ENCODE results near the gene GFRA1.

The GFRA1 gene, protein sequence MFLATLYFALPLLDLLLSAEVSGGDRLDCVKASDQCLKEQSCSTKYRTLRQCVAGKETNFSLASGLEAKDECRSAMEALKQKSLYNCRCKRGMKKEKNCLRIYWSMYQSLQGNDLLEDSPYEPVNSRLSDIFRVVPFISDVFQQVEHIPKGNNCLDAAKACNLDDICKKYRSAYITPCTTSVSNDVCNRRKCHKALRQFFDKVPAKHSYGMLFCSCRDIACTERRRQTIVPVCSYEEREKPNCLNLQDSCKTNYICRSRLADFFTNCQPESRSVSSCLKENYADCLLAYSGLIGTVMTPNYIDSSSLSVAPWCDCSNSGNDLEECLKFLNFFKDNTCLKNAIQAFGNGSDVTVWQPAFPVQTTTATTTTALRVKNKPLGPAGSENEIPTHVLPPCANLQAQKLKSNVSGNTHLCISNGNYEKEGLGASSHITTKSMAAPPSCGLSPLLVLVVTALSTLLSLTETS

DNA sequence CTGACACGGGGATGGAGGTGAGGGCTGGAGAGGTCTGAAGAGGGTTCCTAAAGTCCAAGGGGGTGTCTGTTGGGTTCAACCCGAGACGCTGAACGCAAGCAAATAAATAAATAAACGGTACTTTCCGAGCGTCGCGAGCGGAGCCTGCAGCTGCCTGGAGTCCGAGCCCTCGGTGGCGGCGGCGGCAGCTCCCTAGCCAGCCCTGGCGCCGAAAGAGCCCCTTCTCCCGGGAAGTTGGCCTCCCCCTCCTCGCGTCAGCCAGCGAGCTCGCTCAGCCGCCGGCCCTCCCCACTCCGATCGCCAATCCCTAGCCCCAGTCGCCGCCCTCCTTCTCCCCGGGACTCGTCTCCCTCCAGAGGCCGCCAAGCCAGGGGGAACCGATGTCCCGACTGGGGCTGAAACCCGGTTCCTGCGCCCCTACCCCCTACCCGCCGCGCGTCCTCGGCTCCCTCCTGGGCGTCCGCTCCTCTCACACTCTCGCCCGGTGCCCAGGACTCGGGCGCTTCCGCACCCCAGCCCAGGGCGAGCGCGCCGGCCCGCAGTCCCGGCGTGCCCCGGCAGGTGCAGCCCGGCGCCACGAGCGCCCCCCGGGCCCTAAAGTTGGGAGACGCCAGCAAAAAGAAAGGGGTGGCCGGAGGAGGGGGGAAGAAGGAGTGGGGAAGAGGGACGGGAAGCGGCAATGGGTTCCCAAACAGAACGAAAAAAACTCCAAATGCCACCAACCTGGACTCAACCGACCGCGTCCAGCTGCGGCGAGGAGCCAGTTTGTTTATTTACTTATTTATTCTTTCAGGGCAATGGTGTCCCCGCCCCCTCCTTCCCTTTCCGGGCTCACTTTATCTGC lies at the start of gene GFRA1:
Gene GFRA1 (minus strand): TSS at position 767 of the 844 bp plus-strand sequence. CDS start 1,177 bp downstream, outside the sequence.
- DNase-seq: no peak

DNA sequence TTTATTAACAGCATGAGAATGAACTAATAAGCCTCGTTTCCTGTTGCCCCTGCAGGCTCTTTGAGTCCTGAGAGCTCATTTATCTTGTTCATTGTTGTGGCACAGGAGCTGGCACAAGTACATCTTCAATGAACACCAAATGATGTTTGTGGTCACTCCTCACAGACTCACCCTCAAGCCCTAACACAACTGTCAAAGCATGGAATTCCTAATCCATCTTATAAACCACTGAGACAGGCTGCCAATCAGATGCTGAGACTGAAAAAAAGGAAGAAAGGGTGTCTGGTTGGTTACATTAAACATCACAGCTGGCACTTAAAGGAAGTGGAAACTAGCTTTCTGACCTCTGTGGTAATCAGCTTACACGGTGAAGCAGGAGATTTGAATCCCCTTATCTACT lies 43.5 kb upstream of the GFRA1 start:
- DNase-seq: no peak

DNA sequence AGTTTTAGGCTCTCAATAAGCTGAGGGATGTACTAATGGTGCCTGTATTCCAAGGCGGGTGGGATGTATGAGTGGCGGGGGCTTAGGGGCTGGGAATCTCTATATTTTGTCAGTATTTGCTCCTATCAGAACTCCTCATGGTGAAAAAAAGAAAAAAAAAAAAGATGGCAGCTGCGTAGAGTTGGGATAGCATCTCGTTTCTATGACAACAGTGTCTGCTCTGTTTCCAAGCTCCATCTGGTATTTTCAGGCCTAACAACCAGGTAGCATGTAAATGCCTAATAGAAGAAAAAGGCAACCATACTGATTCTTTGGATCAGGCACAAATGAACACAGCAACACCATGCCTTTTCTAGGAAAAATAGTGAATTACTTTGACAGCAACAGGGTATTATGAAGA lies 39.5 kb upstream of the GFRA1 start:
- no peak for DNase-seq

DNA sequence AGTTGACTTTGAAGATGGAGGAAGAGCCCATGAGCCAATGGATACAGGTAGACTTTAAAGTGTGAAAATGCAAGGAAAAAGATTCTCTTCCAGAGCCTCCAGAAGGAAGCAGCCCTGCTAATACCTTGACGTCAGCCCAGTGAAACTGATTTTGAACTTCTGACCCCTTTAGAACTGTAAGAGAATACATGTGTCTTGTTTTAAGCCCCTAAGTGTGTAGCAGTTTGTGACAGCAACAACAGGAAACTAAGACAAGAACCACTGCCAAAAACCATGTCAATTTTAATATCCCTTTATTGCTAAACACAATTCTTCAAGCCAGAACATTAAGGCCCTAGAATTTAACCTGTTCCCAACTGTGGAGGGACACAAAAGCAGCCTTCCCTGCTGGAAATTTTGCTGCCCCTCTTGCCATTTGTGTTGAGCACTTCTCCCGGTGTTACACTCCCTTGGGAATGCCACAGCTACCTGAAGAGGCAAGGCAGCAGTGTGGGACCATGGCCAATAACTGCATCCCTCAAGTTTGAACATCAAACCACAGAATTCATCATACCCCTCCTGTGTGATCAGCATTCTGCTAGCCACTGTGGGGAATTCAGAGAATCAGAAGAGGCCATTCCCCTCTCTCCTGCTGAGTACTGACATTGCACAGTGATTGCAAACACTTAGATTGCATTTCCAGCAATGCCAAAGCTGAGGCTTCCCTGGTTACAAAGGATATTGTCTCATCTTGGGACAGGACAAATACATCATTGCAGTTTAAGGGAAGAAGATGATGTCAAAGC lies 38.9 kb upstream of the GFRA1 start:
- DNase-seq: no peak

DNA sequence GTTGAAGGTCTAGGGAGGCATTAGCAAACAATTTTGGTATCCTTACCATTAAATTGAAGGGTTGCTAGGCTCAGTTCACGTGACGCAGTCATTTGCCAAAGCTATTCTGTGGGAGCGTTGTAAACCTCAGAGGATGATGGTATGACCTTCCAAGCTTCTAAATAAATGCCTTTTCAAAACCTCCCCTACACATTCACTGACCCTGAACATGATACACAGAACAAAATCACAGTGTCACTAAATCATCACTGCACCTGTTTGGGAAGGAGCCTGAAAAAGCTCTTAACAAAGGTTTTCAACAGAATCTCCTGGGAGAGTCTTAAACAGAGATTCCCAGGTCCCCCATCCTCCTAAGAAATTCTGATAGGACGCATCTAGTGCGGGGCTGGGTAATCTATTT lies 38.0 kb upstream of the GFRA1 start:
- DNase-seq: no peak

DNA sequence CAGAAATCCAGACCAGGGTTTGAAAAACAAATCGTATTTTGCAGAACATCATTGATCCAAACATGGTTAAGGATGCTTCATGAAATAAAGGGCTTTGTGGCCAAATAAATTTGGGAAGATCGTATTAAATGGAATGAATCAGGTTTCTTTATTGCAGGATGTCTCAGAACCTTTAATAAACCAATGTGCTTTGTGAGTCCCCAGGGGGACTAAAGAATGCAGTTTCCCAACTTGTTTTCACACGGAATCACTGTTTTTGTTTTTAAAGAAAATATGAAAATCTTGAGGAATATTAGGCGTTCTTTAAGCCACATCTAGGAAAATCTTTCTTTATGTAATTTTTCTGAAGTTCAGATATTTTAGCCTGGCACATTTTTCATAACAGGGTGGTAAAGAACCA lies 34.4 kb upstream of the GFRA1 start:
- DNase-seq: no peak

DNA sequence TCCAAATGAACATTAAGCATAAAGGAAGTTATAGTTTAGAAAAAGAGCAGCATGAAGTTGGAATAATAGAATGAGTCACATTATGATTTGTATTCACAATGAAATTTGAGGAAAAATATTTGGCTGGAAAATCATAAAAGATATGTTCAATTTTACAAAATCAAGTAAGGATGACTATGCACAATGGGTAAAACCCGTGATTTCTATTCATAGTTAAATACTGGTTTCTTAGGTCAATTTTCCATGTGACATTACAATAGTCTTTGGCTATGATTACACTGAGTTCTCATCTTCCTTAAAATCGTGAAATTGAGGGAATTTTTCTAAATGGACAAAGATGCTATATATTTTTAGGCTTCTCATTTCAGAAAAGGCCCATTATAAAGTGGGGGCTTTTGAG lies 33.8 kb upstream of the GFRA1 start:
- no peak for DNase-seq

DNA sequence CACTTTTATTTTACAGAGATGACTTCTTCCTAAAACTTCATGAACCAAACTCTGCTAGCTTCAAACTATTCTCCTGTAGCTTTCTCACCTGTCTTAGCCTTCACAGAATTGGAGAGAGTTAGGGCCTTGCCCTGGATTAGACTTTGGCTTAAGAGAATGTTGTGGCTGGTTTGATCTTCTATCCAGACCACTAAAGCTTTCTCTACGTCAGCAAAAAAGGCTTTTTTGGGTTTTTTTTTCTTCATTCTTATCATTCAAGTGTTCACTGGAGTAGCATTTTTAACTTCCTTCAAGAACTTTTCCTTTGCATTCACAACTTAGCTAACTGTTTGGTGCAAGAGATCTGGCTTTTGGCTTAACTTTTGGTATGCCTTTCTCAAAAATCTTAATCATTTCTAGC lies 31.9 kb upstream of the GFRA1 start:
- DNase-seq: no peak

DNA sequence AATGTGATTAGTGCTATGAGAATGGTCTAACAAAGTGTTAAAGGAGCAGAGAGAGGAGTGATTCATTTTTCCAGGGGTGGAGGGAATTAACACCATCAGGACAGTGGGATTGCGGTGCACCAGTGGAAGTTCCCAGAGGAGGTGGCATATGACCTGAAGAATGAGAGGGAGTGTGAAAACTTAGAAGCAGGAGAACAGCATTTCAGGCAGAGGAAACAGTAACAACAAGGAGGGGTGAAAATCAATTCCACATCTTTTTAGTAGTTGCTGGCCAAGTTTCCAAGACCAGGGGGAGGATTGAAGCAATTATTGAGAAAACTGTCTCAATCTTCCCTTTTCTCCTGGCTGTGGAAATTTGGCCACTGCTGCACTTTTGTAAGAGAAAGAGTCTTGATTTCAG lies 27.5 kb upstream of the GFRA1 start:
- no peak for DNase-seq

DNA sequence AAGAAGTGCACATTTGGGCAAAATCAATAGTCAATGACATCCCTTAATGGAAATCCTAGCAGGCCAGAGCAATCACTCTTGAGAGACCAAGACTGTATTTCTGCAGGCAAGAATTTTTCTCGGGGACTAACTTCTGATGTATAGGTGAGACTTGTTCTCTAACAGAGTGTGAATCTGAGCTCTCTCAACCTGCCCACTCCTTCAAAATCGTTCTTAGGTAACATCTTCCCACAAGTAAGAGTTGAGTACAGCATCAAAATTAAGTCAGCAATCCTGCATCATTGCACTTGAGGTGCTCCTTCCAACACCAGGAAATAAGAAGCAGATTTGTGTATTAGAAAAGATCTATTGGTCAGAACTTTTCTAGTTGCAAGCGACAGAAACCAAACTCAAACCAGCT lies 25.6 kb upstream of the GFRA1 start:
- DNase-seq: no peak

DNA sequence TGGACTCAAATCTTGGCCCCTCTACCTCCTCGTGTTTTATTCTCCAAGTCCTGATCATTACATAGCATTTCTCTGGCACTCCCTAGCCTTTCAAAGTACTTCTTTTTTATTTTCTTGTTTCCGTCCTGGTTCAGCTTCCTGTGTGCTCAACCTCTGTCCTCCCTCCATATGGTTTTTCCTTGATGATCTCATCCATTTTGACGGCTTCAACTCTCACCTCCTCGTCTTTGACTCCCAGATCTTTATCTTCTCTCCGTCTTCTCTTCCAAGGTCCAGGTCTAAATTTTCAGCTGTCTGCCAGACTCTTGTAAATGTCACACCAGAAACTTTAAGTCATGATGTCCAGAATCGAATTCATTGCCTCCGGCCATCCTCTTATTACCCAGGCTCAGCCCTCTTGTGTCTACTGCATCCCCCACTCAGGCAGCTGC lies 23.3 kb upstream of the GFRA1 start:
- DNase-seq: no peak

DNA sequence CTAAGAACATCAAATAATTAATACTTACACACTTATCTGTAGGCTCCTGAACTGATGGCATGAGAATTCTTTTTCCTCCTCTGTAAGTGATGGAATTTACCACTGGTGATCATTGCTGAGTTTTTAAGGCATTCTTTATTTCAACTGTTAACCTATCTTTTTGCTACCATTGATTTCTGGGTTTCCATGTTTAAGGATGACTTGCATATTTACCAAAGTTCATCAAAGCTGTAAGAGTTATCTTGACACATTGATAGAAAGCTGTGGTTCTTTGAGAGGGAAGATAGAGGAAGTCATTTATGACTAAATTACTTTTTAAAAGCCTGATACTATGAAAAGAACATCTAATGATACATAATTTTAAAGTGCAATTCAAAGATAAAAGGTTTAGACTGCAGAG lies 19.5 kb upstream of the GFRA1 start:
- no peak for DNase-seq

DNA sequence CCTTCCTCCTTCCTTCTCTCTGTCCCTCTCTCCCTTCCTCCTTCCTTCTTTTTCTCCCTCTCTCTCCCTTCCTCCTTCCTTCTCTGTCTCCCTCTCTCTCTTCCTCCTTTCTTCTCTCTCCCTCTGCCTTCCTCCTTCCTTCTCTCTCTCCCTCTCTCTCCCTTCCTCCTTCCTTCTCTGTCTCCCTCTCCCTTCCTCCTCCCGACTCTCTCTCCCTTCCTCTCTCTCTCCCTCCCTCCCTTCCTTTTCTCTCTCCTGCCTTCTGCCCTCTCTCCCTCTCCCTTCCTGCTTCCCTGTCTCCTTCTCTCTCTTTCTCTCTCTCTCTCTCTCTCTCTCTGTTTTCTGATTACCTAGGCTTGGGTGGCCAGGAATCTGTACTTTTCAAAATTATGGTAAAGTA lies 16.6 kb upstream of the GFRA1 start:
- DNase-seq: no peak

DNA sequence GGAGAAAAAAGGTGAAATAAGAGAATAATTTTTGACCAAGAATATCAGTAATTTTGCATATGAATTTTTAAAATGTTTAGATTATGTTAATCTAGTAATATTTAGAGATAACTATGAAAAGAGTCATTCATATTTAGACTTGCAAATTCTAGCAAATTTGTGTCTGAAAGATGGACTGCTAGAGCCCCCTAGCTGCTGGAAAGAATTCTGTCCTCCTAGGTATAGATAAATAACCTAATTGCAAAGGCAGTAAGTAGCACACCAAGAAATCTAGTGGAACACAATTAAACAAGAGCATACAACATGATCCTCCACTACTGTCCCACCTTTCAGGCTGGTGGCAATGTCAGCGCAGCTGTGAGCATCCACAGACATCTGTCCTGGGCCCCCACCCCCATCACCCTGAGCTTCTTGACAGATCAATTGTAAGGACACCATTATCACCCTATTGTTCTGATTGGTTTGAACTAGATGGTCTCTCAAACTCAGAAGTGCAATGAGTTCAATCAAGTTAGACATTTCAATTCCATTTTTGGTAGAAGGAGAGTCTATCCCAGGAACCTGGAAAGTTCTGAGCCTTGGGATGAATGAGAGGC lies 15.0 kb upstream of the GFRA1 start:
- DNase-seq: no peak

DNA sequence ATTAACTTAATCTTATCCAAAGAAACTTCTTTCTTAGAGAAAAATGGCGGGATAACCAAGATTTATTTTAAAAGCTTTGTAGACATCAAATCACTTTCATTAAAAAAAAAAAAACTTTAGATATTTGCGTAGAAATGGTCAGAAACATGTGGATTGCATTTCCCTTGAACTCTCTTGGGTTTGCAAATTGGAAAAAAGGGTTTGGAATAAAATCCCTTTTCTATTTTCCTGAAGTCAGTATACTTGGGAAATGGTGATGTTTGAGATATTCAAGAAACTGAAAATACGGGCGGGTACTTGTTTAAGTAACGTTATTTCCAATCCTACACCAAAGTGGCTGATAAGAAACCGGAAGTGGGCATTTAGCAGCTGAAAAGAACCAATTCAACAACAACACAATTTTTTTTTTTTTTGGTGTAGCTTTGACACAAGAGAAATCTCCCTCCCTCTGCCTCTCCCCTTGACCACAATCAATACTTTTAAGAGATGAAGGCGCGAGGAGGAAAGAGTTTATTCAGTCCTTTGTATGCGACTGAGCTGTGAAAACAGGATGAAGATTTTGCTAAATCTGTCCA lies 13.7 kb upstream of the GFRA1 start:
- no peak for DNase-seq

DNA sequence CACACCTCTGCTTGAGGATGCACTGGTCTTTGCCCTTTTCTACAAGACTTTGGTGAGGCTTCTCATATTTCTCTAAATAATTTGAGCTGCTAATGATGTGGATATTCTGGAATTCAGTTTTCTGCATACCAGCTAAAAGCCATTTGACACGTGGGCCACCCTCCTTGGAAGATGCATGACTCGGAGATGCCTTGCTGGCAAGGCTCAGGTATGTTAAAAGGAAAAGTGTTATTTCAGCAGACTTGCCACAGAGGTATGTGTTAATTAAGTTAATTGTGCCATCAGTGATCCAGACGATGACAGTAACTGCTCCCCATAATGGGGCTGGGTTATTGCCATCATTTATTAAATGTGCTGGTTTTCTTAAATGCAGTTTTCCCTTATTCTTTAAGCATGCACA lies 8.8 kb upstream of the GFRA1 start:
- DNase-seq: no peak

DNA sequence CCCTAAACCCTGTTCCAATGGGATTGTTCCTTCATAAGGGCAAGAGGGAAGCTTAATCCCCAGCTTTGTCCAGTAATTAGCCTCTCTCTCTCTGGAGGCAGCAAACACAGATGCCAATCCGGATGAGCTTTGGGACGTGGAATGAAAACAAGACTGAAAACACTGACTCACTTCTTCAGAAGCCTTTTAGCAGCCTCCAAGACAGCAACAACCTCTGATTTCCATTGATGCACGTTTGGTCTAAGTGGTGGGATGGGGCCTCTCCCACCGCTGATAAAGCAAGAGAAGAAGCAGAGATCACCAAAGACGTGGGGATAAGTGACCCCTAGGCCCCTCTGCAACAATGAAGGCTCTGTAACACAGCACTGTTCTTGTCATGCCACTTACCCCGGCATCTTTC lies 5.8 kb upstream of the GFRA1 start:
- no peak for DNase-seq

DNA sequence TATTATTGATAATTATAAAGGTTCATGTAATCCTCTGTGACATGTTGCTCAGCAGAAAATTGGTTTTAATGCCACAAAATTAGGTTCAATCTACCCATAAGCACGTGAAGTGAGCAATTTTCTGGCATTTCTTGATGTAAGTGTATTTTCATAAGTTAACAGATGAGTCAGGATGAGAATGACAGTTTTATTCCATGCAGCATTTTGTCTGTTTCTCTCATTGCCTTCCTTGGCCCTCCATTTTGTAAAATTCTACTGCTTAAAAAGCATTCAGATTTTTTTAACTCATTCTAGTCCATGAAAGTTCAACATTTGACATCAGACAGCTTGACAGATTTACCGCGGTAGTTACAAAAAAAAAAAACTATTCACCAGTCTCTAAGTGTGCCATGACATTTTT lies 4.0 kb upstream of the GFRA1 start:
- no peak for DNase-seq

DNA sequence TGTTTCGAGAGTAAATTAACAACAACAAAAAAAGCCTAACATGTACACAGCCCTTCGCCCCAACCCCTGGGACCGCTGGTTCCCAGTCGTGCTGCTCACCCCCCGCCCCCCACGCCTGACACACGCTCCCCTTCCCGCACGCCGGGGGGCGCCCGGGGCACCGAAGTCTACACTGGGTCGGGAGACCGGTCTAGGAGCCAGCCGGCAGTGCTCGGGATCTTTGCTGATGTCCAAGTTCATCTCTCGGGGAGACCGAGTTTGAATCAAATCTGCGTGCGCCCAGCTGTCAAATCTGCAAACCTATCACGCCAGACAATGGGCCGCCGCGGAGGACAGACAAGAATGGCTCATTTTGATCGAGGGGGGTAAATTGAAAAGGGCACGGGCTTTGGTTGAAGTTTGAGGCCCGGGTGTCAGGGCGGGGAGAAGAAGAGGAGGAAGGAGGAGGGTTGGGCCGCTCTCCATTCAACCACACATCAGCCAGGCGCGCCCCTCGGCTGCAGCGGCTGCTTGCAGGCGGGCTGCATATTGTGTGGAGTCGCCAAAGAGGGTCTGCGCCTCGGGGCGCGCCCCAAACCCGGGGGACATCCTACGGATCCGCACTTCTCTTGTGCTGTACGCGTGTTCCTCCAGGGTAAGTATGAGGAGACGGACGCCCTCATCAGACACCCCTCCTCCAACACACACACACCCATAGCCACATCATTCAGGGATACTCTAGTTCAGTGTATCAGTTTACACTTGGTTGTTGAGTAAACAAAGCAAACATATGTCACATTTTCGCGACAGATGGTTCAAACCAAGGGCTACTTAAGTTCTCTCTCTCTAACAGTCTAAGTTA lies 1.3 kb upstream of the GFRA1 start:
- no peak for DNase-seq

DNA sequence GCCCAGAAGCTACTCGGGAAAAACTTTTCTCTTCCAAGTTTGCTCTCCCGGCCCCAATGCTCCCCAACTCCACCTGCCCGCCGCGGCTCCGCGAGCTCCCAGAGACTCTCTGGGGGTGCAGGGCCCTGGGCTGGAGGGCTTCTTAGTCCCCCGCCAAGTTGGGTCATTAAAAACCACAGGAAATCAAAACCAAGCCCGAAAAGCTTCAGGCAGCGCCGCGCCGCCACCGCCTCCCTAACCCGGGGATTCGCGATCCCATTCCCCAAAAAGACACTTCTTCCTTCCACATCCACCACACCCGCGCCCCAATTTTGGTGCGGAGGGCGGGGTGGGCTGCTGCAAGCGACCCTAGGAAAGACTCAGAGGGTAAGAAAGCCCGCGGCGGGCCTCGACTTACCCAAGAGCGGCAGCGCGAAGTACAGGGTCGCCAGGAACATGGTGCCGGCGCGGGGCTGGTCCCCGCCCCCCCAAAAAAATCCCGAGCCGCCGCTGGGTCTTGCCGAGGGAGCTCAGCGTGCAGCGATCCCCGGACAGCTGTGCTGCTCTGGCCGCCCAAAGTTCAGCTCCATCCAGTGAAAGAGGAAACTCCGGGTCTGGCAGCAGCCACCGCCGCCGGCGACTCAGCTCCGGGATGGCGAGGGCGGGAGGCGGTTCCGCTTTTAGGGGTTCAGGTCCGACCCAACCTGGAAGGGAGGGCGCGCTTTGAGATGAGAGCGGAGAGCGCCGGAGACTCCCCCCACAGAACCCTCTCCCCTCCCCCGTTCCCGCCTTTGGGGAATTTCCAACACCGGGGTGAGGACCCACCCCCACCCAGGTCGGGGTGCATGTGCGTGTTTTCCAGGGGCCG lies 1.2 kb downstream of the GFRA1 start:
- no peak for DNase-seq
